Endothelial cell of umbilical vein (primary cell): Measurements from ENCODE around the gene AVPR1A. TPM values are rescaled to one million over a fixed set of nuclear protein-coding genes. Genes with fewer than 3 reads are reported as not detected.

Experiments
- BruUV-seq: library from RNA; stranded (reverse); fragments of 400-500 nt; replicated peaks from 2 replicates; lab custom pipeline; 2021; lab: Mats Ljungman, UMichigan
- CTCF ChIA-PET: fragments of 300-600, 350-600 bp; sonication (Branson Sonifier 250); formaldehyde crosslinking; loops from one replicate; lab custom pipeline; 2021; ENCODE audit warnings: antibody characterized with exemption, inconsistent platforms; lab: Charles Lee
- POLR2A ChIA-PET: fragments of 300-600, 350-600 bp; sonication (Branson Sonifier 250); formaldehyde crosslinking; loops from one replicate; lab custom pipeline; 2021; ENCODE audit warnings: antibody characterized with exemption, inconsistent platforms; lab: Charles Lee
- DNase-seq: peaks from one replicate; pipeline ENCODE4 v3.0.0-alpha.2; 2011; ENCODE audit warnings: low read depth, low spot score
- FAIRE-seq: peaks from 2 replicates; lab custom pipeline; 2011; peaks lifted over from hg19 to GRCh38; lab: Jason Lieb, UNC
- H2AFZ ChIP-seq: 2 replicates; pipeline ENCODE4 v1.6.0; 2012; ENCODE audit warnings: low read depth, low read length, control low read depth, inconsistent platforms
- H3K27ac ChIP-seq: 2 replicates; pipeline ENCODE4 v1.5.1; 2011; ENCODE audit warnings: low read depth, mild to moderate bottlenecking, control low read depth, low read length, moderate library complexity; ENCODE audit not compliant: insufficient read depth
- H3K27me3 ChIP-seq, 2 experiments: 2 replicates each; pipeline versions ENCODE4 v1.6.0 to v1.6.1; 2011; ENCODE audit warnings: low read length in 2 of 2, mixed read lengths in 1 of 2; ENCODE audit not compliant: control insufficient read depth in 2 of 2, insufficient read depth in 2 of 2
- H3K36me3 ChIP-seq, 2 experiments: 2 replicates in 1 of 2; 3 replicates in 1 of 2; pipeline ENCODE4 v1.5.1; 2011; ENCODE audit warnings: low read length in 2 of 2, mild to moderate bottlenecking in 1 of 2, moderate library complexity in 1 of 2; ENCODE audit not compliant: control insufficient read depth in 2 of 2, insufficient read depth in 2 of 2; ENCODE audit errors: extremely low read depth in 1 of 2
- H3K4me1 ChIP-seq: 3 replicates; pipeline ENCODE4 v1.5.1; 2011; ENCODE audit warnings: mild to moderate bottlenecking, low read length; ENCODE audit not compliant: control insufficient read depth, insufficient read depth; ENCODE audit errors: extremely low read depth
- H3K4me2 ChIP-seq: 2 replicates; pipeline ENCODE4 v1.6.1; 2011; ENCODE audit warnings: low read length, control low read depth, mixed read lengths; ENCODE audit not compliant: insufficient read depth
- H3K4me3 ChIP-seq, 3 experiments: fragments of 200-600 bp in 1 of 3; sonication (generic), shearing (Covaris generic) in 1 of 3; replicated peaks in 1 of 3; 2 replicates each; pipeline ENCODE4 v1.5.1; 2011 to 2016; ENCODE audit warnings: control low read depth in 3 of 3, low read length in 3 of 3, mild to moderate bottlenecking in 2 of 3, inconsistent platforms in 1 of 3, low read depth in 1 of 3, moderate library complexity in 1 of 3; ENCODE audit not compliant: insufficient read depth in 1 of 3
- H3K79me2 ChIP-seq: 2 replicates; pipeline ENCODE4 v1.6.0; 2012; ENCODE audit warnings: low read length, inconsistent platforms; ENCODE audit not compliant: control insufficient read depth, insufficient read depth
- H3K9ac ChIP-seq: replicated peaks from 2 replicates; pipeline ENCODE3; 2011; ENCODE audit warnings: low read length, control low read depth; ENCODE audit not compliant: insufficient read depth; ENCODE audit errors: extremely low read depth
- H3K9me1 ChIP-seq: replicated peaks from 3 replicates; pipeline ENCODE4 v1.6.0; 2011; ENCODE audit warnings: mild to moderate bottlenecking, low read length; ENCODE audit not compliant: control insufficient read depth, insufficient read depth; ENCODE audit errors: extremely low read depth
- H3K9me3 ChIP-seq: replicated peaks from 2 replicates; pipeline ENCODE4 v1.5.1; 2012; ENCODE audit warnings: low read length, inconsistent platforms; ENCODE audit not compliant: control insufficient read depth, insufficient read depth
- H4K20me1 ChIP-seq: replicated peaks from 2 replicates; pipeline ENCODE3; 2011; ENCODE audit warnings: mild to moderate bottlenecking, low read length; ENCODE audit not compliant: control insufficient read depth, insufficient read depth; ENCODE audit errors: extremely low read depth
- CTCF ChIP-seq, 2 donors: IDR thresholded peaks; 1 replicate in 1 of 2; 2 replicates in 1 of 2; pipeline ENCODE4 v1.5.1; 2011; ENCODE audit warnings: low read length in 2 of 2, mild to moderate bottlenecking in 2 of 2, moderate library complexity in 2 of 2, control low read depth in 1 of 2, inconsistent platforms in 1 of 2, low read depth in 1 of 2; ENCODE audit not compliant: insufficient read depth in 1 of 2; ENCODE audit errors: extremely low read depth in 1 of 2
- EZH2 ChIP-seq: IDR thresholded peaks from 2 replicates; pipeline ENCODE4 v1.6.1; 2012; ENCODE audit warnings: borderline replicate concordance, low read depth, mild to moderate bottlenecking, moderate library complexity, low read length, inconsistent platforms; ENCODE audit not compliant: severe bottlenecking
- FOS ChIP-seq: IDR thresholded peaks from 2 replicates; pipeline ENCODE4 v1.6.1; 2011; ENCODE audit warnings: mild to moderate bottlenecking, low read length, moderate library complexity, borderline replicate concordance; ENCODE audit not compliant: insufficient read depth
- GATA2 ChIP-seq: IDR thresholded peaks from 2 replicates; pipeline ENCODE4 v1.7.0; 2011; ENCODE audit warnings: low read depth, mild to moderate bottlenecking, moderate library complexity, mixed read lengths, low read length; ENCODE audit not compliant: insufficient read length, insufficient read depth
- JUN ChIP-seq: IDR thresholded peaks from 2 replicates; pipeline ENCODE4 v1.6.1; 2011; ENCODE audit warnings: borderline replicate concordance, low read depth; ENCODE audit not compliant: insufficient read length, insufficient read depth
- MYC ChIP-seq: IDR thresholded peaks from one replicate; pipeline ENCODE4 v1.6.1; 2011; ENCODE audit warnings: mild to moderate bottlenecking, low read depth, low read length
- POLR2A ChIP-seq: IDR thresholded peaks from 2 replicates; pipeline ENCODE4 v1.6.1; 2012; ENCODE audit warnings: low read depth, mild to moderate bottlenecking, control low read depth, low read length
- POLR2AphosphoS5 ChIP-seq: IDR thresholded peaks from 2 replicates; pipeline ENCODE4 v1.6.1; 2012; ENCODE audit warnings: low read depth, mild to moderate bottlenecking, control low read depth, low read length, moderate library complexity; ENCODE audit not compliant: insufficient read depth
- dilution Hi-C: fragments of 300-500 bp; cut with MboI; formaldehyde crosslinking; loops from one replicate; pipeline ENCODE4 v1.15.0; 2019; ENCODE audit warnings: low sequenced_read_pairs; ENCODE audit not compliant: extremely low pct_ligation_motif_present
- intact Hi-C: fragments of 100-400 bp; cut with micrococcal nuclease; formaldehyde crosslinking; loops from one replicate; pipeline ENCODE4 v1.10.0; 2022
- polyA plus RNA-seq, 4 experiments: library from polyadenylated mRNA; depleted of rRNA in 3 of 4; stranded (reverse) in 3 of 4; unstranded in 1 of 4; fragments of >200 nt; gene quantifications; 2 replicates each; pipeline versions ENCODE4 v1.2.1 to v1.2.3, GENCODE V29; 2011 to 2012; ENCODE audit warnings: missing spikeins in 1 of 4
- total RNA-seq: library from RNA; stranded (reverse); gene quantifications from 2 replicates; pipeline ENCODE4 v1.2.3, GENCODE V29; 2021
- TF ChIP-seq, protein P1 (sequence below): IDR thresholded peaks from 2 replicates; pipeline ENCODE4 v1.6.1; 2011; ENCODE audit not compliant: insufficient read depth, insufficient read length

Gene AVPR1A
- total and polyA plus RNA-seq, 2 donors (not counting 3 experiments of a cell fraction or from before 2014, with no cell fraction given), result not detected

DNA sequence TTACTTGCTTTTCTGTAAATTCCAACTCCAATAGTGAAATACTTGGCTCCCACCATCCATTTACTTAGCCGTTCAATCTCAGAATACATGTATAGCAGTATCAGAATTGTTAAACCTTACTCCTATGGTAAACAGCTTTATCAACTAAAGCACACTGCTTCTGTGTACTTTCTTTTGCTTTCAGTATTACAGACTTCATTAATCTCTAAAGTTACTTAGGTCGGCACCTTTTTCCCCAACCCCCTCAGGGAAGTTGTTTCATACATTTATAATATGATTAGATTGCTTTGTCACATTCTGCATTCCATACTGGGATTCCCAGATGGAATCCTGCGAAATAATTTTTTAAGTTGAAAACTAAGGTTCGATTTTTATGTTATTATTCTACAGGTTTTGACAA lies 12.5 kb downstream of the AVPR1A start:
- FAIRE-seq (no peak), DNase-seq (no peak)
- Histone ChIP-seq H3K36me3 (no peaks in the 10 kb centered on the region), H4K20me1 (no peaks in the 10 kb centered on the region), H3K27ac (no peak overlapping the region), H3K27me3 (peaks cover 0 to 3% of the 10 kb centered on the region in 2 experiments), H3K4me3 (no peak overlapping the region), H3K9me3 (no peaks in the 10 kb centered on the region), H3K4me1 (no peaks in the 10 kb centered on the region), H3K9me1 (no peaks in the 10 kb centered on the region), H3K9ac (no peak overlapping the region), H3K79me2 (no peaks in the 10 kb centered on the region), H3K4me2 (no peak overlapping the region), H2AFZ (no peak overlapping the region)
- ChIA-PET POLR2A (no interaction called here), CTCF (no interaction called here)
- intact Hi-C loops (no loop called here), dilution Hi-C loops (no loop called here)
- TF ChIP-seq MYC, result no peak
- BruUV-seq, result no TSS peak

DNA sequence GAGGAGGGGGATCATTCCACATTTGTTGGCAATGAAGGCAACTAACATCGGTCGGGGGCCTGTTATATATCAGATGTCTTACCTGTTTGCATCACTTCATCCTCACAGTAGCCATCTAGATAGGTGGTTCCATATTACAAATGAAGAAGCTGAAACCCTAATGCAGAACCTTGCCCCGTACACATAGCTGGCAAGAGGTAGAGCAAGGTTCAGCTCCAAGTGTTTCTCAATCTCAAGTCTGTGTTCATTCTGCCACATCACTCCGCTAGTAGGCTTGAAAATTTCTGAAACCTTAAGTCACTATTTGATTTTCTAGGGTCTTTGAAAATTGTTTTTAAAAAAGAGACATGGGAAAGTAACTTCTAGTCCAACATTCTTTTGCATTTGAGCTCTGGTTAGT lies 17.0 kb downstream of the AVPR1A start:
- Histone ChIP-seq H3K27me3 (no peaks in the 10 kb centered on the region), H4K20me1 (no peaks in the 10 kb centered on the region), H3K4me1 (no peaks in the 10 kb centered on the region), H3K9me1 (no peaks in the 10 kb centered on the region), H3K4me2 (no peak overlapping the region), H3K4me3 (no peak overlapping the region), H3K79me2 (no peaks in the 10 kb centered on the region), H3K36me3 (no peaks in the 10 kb centered on the region), H2AFZ (no peak overlapping the region), H3K9me3 (no peaks in the 10 kb centered on the region), H3K9ac (no peak overlapping the region), H3K27ac (no peak overlapping the region)
- intact Hi-C loops, result no loop called here
- dilution Hi-C loops, result no loop called here
- TF ChIP-seq POLR2A (no peak), EZH2 (no peak), POLR2AphosphoS5 (no peak), MYC (no peak), JUN (no peak), GATA2 (no peak), FOS (no peak), CTCF (IDR thresholded peaks at IDR 0.05; ENCODE audit: extremely low read depth in 1 of 2, insufficient read depth in 1 of 2, low read depth in 1 of 2, low read length in 2 of 2) (no peak)
- TF ChIP-seq, protein P1, sequence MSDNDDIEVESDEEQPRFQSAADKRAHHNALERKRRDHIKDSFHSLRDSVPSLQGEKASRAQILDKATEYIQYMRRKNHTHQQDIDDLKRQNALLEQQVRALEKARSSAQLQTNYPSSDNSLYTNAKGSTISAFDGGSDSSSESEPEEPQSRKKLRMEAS, result no peak
- DNase-seq (no peak), FAIRE-seq (no peak)
- no TSS peak for BruUV-seq
- CTCF ChIA-PET, result interaction anchor here (1.1 kb wide), 1 partner anchor 18 kb away, joined by 5 read pairs; the partner anchor contains the start of gene AVPR1A
- POLR2A ChIA-PET, result no interaction called here
